Lung (tissue), 12 donors: ENCODE results near the gene ALAD. TPM values are rescaled to one million over a fixed set of nuclear protein-coding genes. Genes with fewer than 3 reads are reported as not detected.

Source experiments
- ATAC-seq: fragments of 200-7000 bp; cut with Tn5 transposase; one replicate; pipeline ENCODE4 v1.9.1; 2020; ENCODE audit warnings: moderate number of reproducible peaks; ENCODE audit not compliant: insufficient read depth, low FRiP score
- DNase-seq, 3 donors: peaks; one replicate each; pipeline ENCODE4 v3.0.0-alpha.2; 2013 to 2017
- H3K27ac ChIP-seq, 2 donors: one replicate each; pipeline ENCODE4 v1.5.1; 2013; ENCODE audit warnings: mild to moderate bottlenecking in 2 of 2, moderate library complexity in 2 of 2, control low read depth in 1 of 2, inconsistent platforms in 1 of 2, low read depth in 1 of 2, low read length in 1 of 2
- H3K27me3 ChIP-seq, 3 donors: one replicate each; pipeline ENCODE4 v1.5.1; 2013; ENCODE audit warnings: low read length in 2 of 3; ENCODE audit not compliant: control insufficient read depth in 3 of 3, insufficient read depth in 3 of 3
- H3K36me3 ChIP-seq, 4 donors: one replicate each; pipeline ENCODE4 v1.5.1; 2013; ENCODE audit warnings: low read length in 4 of 4, mild to moderate bottlenecking in 1 of 4, moderate library complexity in 1 of 4; ENCODE audit not compliant: control insufficient read depth in 4 of 4, insufficient read depth in 4 of 4
- H3K4me1 ChIP-seq, 5 donors: one replicate each; pipeline ENCODE4 v1.5.1; 2013; ENCODE audit warnings: low read length in 5 of 5, mild to moderate bottlenecking in 2 of 5, moderate library complexity in 1 of 5; ENCODE audit not compliant: control insufficient read depth in 5 of 5, insufficient read depth in 5 of 5
- H3K4me3 ChIP-seq: one replicate; pipeline ENCODE4 v1.5.1; 2013; ENCODE audit warnings: mild to moderate bottlenecking, control low read depth, moderate library complexity
- H3K9ac ChIP-seq, 2 donors: one replicate each; pipeline ENCODE4 v1.5.1; 2013; ENCODE audit warnings: low read length in 2 of 2, control low read depth in 1 of 2; ENCODE audit not compliant: insufficient read depth in 1 of 2
- H3K9me3 ChIP-seq, 4 donors: one replicate each; pipeline ENCODE4 v1.5.1; 2013; ENCODE audit warnings: low read length in 3 of 4, mild to moderate bottlenecking in 1 of 4, moderate library complexity in 1 of 4; ENCODE audit not compliant: control insufficient read depth in 4 of 4, insufficient read depth in 3 of 4
- WGBS, 2 donors: extraction: QIAGEN DNeasy Blood & Tissue Kit; methylation state at CpG; one replicate each; pipeline ENCODE4 v1.1.7; 2013; 5-methylcytosine and 5-hydroxymethylcytosine counted together
- polyA plus RNA-seq, 2 donors: library from polyadenylated mRNA; stranded (reverse); fragments of 200-250 nt; gene quantifications; one replicate each; pipeline ENCODE4 v1.2.1, GENCODE V29; 2013
- total RNA-seq, 2 donors: library from RNA; depleted of rRNA in 1 of 2; stranded (reverse); fragments of >200 nt in 1 of 2; gene quantifications; one replicate each; pipeline ENCODE4 v1.2.1, GENCODE V29; 2014 to 2021
- TF ChIP-seq, protein P1 (sequence below): IDR thresholded peaks from 2 replicates; pipeline ENCODE4 v1.5.1; 2012; ENCODE audit warnings: mild to moderate bottlenecking; ENCODE audit errors: control extremely low read depth, extremely low read depth
- donor health status: control.
- donor health status: control.
- donor health status: Bipolar disorder and iron deficiency.
- donor health status: healthy.
- donor health status: DM: yes; HTN: yes; CAD: no.

The ALAD gene
- total and polyA plus RNA-seq, 4 donors = 22.5 to 41.3 (median 28.6) TPM

DNA sequence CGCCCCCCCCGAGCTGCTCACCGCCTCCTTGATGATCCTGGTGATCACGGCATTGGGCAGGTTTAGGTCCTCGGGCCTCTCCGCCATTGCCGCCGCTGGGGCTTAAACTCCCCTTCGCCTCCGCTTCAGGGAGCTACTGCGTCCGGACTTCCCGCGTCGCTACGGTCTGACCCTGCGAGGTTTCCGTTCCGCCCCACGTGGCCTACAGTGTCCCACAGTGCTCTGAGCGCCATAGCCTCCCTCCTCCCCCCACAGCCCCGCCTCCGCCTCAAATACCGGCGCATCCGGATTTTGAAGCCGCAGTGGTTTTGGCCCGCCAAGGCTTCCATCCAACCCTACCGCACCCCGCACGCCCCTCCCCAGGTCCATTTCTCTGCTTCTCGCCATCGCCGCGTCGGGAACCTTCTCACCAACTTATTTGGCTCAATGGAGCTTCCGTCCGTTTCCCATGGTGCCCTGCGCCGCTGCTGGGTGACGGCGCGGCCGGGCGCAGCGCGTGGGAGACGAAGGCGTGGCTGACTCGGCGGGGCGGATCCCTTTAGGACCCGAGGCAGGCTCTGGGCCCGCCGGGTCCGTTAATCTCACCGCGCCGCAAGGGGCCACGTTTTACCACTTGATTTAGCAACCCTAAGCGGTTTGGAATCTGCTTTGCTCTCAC, 9.3 kb upstream of the ALAD start, which contains the start of the genes C9orf43 and POLE3:
Gene C9orf43 (plus strand): TSS at position 541 of the 658 bp plus-strand sequence. CDS start 2,747 bp downstream, outside the sequence.
Gene POLE3 (minus strand): TSS at position 469 of the 658 bp plus-strand sequence. CDS start 382 bp downstream, at position 87.
- WGBS, 2 donors = 0% methylated on average over 61 of the region's 61 CpGs
- Histone ChIP-seq H3K4me1 (peaks cover 0 to 9% (median 5%) of the 10 kb centered on the region in 5 donors), H3K9me3 (no peaks in the 10 kb centered on the region), H3K4me3 (peak within 1 kb of the TSS; percentile 99), H3K27me3 (no peaks in the 10 kb centered on the region), H3K9ac (peak within 1 kb of the TSS; percentile 90 to 94), H3K27ac (peak within 1 kb of the TSS; percentile 91 to 95), H3K36me3 (peaks cover 4 to 19% (median 11%) of the 10 kb centered on the region in 4 donors)
- TF ChIP-seq, protein P1, sequence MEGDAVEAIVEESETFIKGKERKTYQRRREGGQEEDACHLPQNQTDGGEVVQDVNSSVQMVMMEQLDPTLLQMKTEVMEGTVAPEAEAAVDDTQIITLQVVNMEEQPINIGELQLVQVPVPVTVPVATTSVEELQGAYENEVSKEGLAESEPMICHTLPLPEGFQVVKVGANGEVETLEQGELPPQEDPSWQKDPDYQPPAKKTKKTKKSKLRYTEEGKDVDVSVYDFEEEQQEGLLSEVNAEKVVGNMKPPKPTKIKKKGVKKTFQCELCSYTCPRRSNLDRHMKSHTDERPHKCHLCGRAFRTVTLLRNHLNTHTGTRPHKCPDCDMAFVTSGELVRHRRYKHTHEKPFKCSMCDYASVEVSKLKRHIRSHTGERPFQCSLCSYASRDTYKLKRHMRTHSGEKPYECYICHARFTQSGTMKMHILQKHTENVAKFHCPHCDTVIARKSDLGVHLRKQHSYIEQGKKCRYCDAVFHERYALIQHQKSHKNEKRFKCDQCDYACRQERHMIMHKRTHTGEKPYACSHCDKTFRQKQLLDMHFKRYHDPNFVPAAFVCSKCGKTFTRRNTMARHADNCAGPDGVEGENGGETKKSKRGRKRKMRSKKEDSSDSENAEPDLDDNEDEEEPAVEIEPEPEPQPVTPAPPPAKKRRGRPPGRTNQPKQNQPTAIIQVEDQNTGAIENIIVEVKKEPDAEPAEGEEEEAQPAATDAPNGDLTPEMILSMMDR = no peak
- peak; percentile 99 for ATAC-seq
- DNase-seq = peak; percentile 96 to 98 (median 98)

DNA sequence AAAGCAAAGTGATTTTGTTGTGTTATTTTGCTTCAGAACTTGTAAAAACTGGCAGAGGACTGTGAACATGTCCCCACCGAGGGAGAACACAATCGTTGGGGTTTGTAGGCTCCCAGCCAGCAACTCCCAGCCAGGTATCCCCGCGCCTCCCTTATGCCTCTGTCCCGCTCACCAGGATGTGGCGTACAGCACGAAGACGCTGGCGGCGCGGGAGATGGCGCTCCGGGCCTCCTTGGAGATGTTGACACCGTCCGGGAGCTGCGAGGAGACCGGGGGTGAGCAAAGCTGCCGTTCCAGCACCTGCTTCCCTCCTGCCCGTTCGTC, 8.8 kb upstream of the ALAD start:
- ATAC-seq (no peak), DNase-seq (no peak)
- Histone ChIP-seq H3K27ac (peak overlapping the region; percentile 91 to 95), H3K9me3 (no peaks in the 10 kb centered on the region), H3K27me3 (no peaks in the 10 kb centered on the region), H3K4me1 (peaks cover 0 to 9% (median 5%) of the 10 kb centered on the region in 5 donors), H3K9ac (peak overlapping the region; percentile 67 to 94), H3K36me3 (peaks cover 4 to 19% (median 11%) of the 10 kb centered on the region in 4 donors), H3K4me3 (peak overlapping the region; percentile 99)
- 0% methylated on average over 20 of the region's 20 CpGs for WGBS, 2 donors
- TF ChIP-seq, protein P1 = no peak

GRCh38 chr9:113409481-113409880, 8.4 kb upstream of the ALAD start:
- TF ChIP-seq, protein P1 = no peak
- H3K4me1 ChIP-seq = peaks cover 0 to 9% (median 5%) of the 10 kb centered on the region in 5 donors
- H3K27ac ChIP-seq = peak overlapping the region; percentile 91 to 95
- H3K4me3 ChIP-seq = peak overlapping the region; percentile 99
- 40 to 43% methylated on average over 10 of the region's 10 CpGs for WGBS, 2 donors
- DNase-seq (no peak), ATAC-seq (no peak)
- no peaks in the 10 kb centered on the region for H3K27me3 ChIP-seq
- H3K36me3 ChIP-seq = peaks cover 4 to 19% (median 11%) of the 10 kb centered on the region in 4 donors
- H3K9me3 ChIP-seq = no peaks in the 10 kb centered on the region
- H3K9ac ChIP-seq = peak overlapping the region; percentile 67 to 94
